ENCODE measurements around the gene PNMA1. TPM values are rescaled to one million over a fixed set of nuclear protein-coding genes. Genes with fewer than 3 reads are reported as not detected.
"Not testable (repeated sequence)": the region's sequence is repeated elsewhere in the genome, so short reads cannot be mapped to it uniquely, and the experiment has no call there.

PNMA1 gene
- total RNA-seq, 1 donor from 2014 or later: 11.6 TPM

- no peak for ATAC-seq
Measured at GRCh38 chr14:73715707-73716106, 1.5 kb upstream of the PNMA1 start.

GRCh38 chr14:73714656-73715081 lies 485 bp upstream of the PNMA1 start:
- ATAC-seq: no peak

- ATAC-seq: no peak
Measured at GRCh38 chr14:73713206-73713802, 880 bp downstream of the PNMA1 start.

- ATAC-seq: peak; percentile 8
Measured at GRCh38 chr14:73712540-73713180, 1.5 kb downstream of the PNMA1 start.

GRCh38 chr14:73712071-73712506 lies 2.1 kb downstream of the PNMA1 start:
- no peak for ATAC-seq

GRCh38 chr14:73710737-73711136 lies 3.4 kb downstream of the PNMA1 start:
- no peak for ATAC-seq

GRCh38 chr14:73709904-73710469 lies 4.2 kb downstream of the PNMA1 start:
- no peak for ATAC-seq

GRCh38 chr14:73708076-73708475 lies 6.1 kb downstream of the PNMA1 start:
- not testable (repeated sequence) for ATAC-seq

GRCh38 chr14:73700325-73700724 lies 13.9 kb downstream of the PNMA1 start:
- no peak for ATAC-seq

GRCh38 chr14:73696466-73697400 lies 17.5 kb downstream of the PNMA1 start:
- peak; percentile 86 for ATAC-seq

GRCh38 chr14:73695997-73696396 lies 18.2 kb downstream of the PNMA1 start:
- no peak for ATAC-seq

- ATAC-seq: no peak
Measured at GRCh38 chr14:73695082-73695481, 19.1 kb downstream of the PNMA1 start.

- no peak for ATAC-seq
Measured at GRCh38 chr14:73694083-73694482, 20.1 kb downstream of the PNMA1 start.

GRCh38 chr14:73686901-73687300 lies 27.3 kb downstream of the PNMA1 start:
- ATAC-seq: no peak

GRCh38 chr14:73685328-73685727 lies 28.9 kb downstream of the PNMA1 start:
- no peak for ATAC-seq

GRCh38 chr14:73684627-73685026 lies 29.6 kb downstream of the PNMA1 start:
- ATAC-seq: no peak

GRCh38 chr14:73680821-73681220 lies 33.4 kb downstream of the PNMA1 start:
- no peak for ATAC-seq

- no peak for ATAC-seq
Measured at GRCh38 chr14:73678698-73679097, 35.5 kb downstream of the PNMA1 start.

GRCh38 chr14:73674986-73675385 lies 39.2 kb downstream of the PNMA1 start:
- peak; percentile 82 for ATAC-seq

GRCh38 chr14:73667854-73668253 lies 46.3 kb downstream of the PNMA1 start:
- ATAC-seq: no peak

GRCh38 chr14:73666583-73666982 lies 47.6 kb downstream of the PNMA1 start:
- ATAC-seq: no peak

- ATAC-seq: no peak
Measured at GRCh38 chr14:73665130-73665529, 49.1 kb downstream of the PNMA1 start.

All from esophagus mucosa (tissue), 1 donor.